HUES6 (cell line): ENCODE results near the gene STOML2.

Source experiments
- H3K27ac ChIP-seq: 2 replicates; pipeline ENCODE4 v1.7.0; 2013; ENCODE audit warnings: low read depth, mild to moderate bottlenecking, low read length, inconsistent platforms
- H3K27me3 ChIP-seq: 2 replicates; pipeline ENCODE4 v1.6.1; 2013; ENCODE audit warnings: low read length; ENCODE audit not compliant: control insufficient read depth, insufficient read depth
- H3K36me3 ChIP-seq: 2 replicates; pipeline ENCODE4 v1.6.1; 2013; ENCODE audit warnings: low read length; ENCODE audit not compliant: control insufficient read depth, insufficient read depth
- H3K4me1 ChIP-seq: 2 replicates; pipeline ENCODE4 v1.6.1; 2013; ENCODE audit warnings: low read length; ENCODE audit not compliant: control insufficient read depth, insufficient read depth
- H3K4me3 ChIP-seq: 2 replicates; pipeline ENCODE4 v1.5.1; 2013; ENCODE audit warnings: low read depth, low read length
- H3K9ac ChIP-seq: one replicate; pipeline ENCODE4 v1.6.1; 2013; ENCODE audit warnings: mild to moderate bottlenecking, low read length
- H3K9me3 ChIP-seq: 2 replicates; pipeline ENCODE4 v1.6.1; 2013; ENCODE audit warnings: low read depth, low read length; ENCODE audit not compliant: control insufficient read depth, insufficient read depth

Gene STOML2

DNA sequence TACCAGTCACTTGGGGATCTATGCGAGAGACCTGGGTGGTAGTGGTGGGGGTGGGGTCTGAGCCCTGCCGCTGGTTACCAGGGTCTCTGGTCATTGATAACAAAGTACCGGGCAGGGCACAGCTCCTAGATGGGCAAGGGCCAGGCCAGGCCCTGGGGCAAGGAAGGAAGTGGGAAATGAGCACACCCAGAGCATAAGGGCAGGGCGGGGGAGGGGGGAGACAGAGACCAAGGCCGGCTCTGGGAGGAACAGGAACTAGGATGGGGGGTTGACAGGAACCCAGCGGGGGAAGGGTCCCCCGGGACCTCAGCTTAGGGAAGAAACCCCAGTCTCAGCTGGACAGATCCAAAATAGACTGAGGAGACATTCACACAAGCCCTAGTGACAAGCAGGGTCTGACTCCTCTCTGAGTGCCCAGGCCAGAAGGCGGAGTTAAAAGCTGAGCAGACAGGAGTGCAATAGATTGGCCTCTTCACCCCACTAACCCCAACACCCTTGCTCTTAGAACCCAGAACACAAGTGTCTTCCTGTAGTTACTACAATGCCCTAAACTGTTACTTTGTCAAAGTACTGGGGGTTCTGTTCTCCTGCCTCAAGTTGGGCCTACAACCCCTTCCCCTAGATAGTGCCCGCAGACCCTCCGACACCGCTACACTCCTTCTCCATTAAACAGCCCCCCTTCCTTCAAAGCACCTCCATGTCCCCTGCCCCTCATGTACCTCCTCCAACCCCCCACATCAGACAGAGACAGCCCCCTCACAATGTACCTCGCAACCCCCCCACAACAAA lies 12.1 kb upstream of the STOML2 start:
- Histone ChIP-seq H3K27ac (peak overlapping the region; percentile 15; the same call in 1 of the 2 replicates), H3K36me3 (no peaks in the 10 kb centered on the region), H3K4me1 (peaks cover 36% of the 10 kb centered on the region), H3K27me3 (no peaks in the 10 kb centered on the region), H3K4me3 (peak overlapping the region; percentile 98), H3K9me3 (no peaks in the 10 kb centered on the region), H3K9ac (peak overlapping the region; percentile 69)

GRCh38 chr9:35114113-35114839 lies 11.3 kb upstream of the STOML2 start:
- Histone ChIP-seq H3K36me3 (no peaks in the 10 kb centered on the region), H3K27me3 (no peaks in the 10 kb centered on the region), H3K4me3 (peak overlapping the region; percentile 98), H3K4me1 (peaks cover 36% of the 10 kb centered on the region), H3K9ac (peak overlapping the region; percentile 69), H3K9me3 (no peaks in the 10 kb centered on the region), H3K27ac (peak overlapping the region; percentile 15; the same call in 1 of the 2 replicates)

DNA sequence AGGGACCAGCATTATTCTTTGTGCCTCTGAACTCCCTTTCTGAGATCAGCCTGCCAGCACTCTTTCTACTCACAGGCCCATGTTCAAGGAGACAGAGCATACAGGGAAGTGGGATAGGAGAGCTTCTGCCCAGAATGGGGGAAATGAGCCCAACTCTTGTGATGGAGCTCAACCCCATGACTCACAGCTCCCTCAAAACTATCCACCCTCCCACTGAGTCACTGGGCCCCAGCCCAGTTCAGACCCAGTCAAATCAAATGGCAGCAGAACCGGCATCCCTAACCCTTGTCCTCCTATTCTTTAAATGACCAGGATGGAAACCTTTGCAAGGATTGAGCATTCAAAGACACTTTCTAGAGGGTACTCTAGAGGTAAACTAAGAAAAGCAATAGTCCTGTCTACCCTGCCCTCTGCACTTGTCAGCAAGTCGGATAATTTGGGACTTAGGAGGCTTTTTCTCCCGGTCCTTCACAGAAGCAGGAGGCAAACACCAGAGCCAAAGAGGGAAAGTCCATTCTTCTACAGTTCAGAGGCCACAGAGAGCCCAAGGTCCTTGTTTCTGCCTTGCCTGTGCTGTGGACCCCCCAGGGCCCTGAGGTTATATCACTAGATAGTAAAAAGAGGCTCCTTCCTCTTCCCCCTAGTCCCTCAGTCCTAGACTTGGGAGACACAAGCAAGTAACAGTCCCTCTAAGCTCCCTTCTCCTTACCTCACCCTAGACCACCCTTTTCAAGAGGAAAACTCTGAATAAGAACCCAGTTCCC lies 9.5 kb upstream of the STOML2 start:
- Histone ChIP-seq H3K4me3 (peak overlapping the region; percentile 43; the same call in 1 of the 2 replicates), H3K27me3 (no peaks in the 10 kb centered on the region), H3K27ac (no peak overlapping the region), H3K36me3 (peaks cover 4% of the 10 kb centered on the region; the same call in 1 of the 2 replicates), H3K9ac (no peak overlapping the region), H3K9me3 (no peaks in the 10 kb centered on the region), H3K4me1 (peaks cover 35% of the 10 kb centered on the region)

GRCh38 chr9:35111001-35111933 lies 8.3 kb upstream of the STOML2 start:
- Histone ChIP-seq H3K27me3 (no peaks in the 10 kb centered on the region), H3K9ac (peak overlapping the region; percentile 69), H3K9me3 (no peaks in the 10 kb centered on the region), H3K4me1 (peaks cover 30% of the 10 kb centered on the region), H3K27ac (no peak overlapping the region), H3K4me3 (peak overlapping the region; percentile 74), H3K36me3 (peaks cover 11% of the 10 kb centered on the region; the same call in 1 of the 2 replicates)

DNA sequence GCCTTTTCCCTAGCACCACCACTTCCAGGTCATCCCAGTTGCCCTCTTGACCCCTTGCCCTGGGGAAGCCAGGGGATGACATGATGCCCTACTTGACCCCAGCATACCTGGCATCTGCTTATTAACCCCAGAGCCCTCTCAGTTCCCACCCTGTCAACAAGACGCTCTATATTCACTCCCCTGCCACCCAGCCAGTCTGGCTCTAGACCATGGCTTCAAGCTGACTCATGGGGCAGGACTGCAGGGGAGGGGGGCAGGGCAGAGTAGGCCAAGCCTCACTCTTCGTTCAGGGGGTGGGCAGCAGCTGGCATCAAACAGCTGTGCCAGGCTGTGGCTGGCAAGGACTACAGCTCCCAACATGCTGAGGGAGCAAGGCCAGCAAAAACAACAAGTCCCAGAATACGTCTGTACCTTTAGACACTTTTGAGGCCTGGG lies 7.4 kb upstream of the STOML2 start:
- H3K4me1 ChIP-seq, result peaks cover 30% of the 10 kb centered on the region
- peaks cover 20% of the 10 kb centered on the region; the same call in 1 of the 2 replicates for H3K36me3 ChIP-seq
- H3K27me3 ChIP-seq, result no peaks in the 10 kb centered on the region
- H3K9me3 ChIP-seq, result no peaks in the 10 kb centered on the region
- H3K4me3 ChIP-seq, result peak overlapping the region; percentile 74
- H3K27ac ChIP-seq, result no peak overlapping the region
- H3K9ac ChIP-seq, result no peak overlapping the region

- H3K4me3 ChIP-seq, result no peak overlapping the region
- no peak overlapping the region for H3K27ac ChIP-seq
- peaks cover 25% of the 10 kb centered on the region; the same call in 1 of the 2 replicates for H3K36me3 ChIP-seq
- H3K27me3 ChIP-seq, result no peaks in the 10 kb centered on the region
- peaks cover 24% of the 10 kb centered on the region for H3K4me1 ChIP-seq
- no peaks in the 10 kb centered on the region for H3K9me3 ChIP-seq
- H3K9ac ChIP-seq, result no peak overlapping the region
Measured at GRCh38 chr9:35108946-35109575, 6.1 kb upstream of the STOML2 start.

- H3K27ac ChIP-seq, result no peak overlapping the region
- H3K9ac ChIP-seq, result no peak overlapping the region
- H3K4me1 ChIP-seq, result peaks cover 24% of the 10 kb centered on the region
- no peak overlapping the region for H3K4me3 ChIP-seq
- H3K9me3 ChIP-seq, result no peaks in the 10 kb centered on the region
- H3K27me3 ChIP-seq, result no peaks in the 10 kb centered on the region
- H3K36me3 ChIP-seq, result peaks cover 25% of the 10 kb centered on the region; the same call in 1 of the 2 replicates
Measured at GRCh38 chr9:35108461-35108860, 5.5 kb upstream of the STOML2 start.

- Histone ChIP-seq H3K36me3 (peaks cover 25% of the 10 kb centered on the region; the same call in 1 of the 2 replicates), H3K9ac (no peak overlapping the region), H3K9me3 (no peaks in the 10 kb centered on the region), H3K4me3 (no peak overlapping the region), H3K27me3 (no peaks in the 10 kb centered on the region), H3K4me1 (peaks cover 21% of the 10 kb centered on the region), H3K27ac (no peak overlapping the region)
Measured at GRCh38 chr9:35107297-35108290, 4.7 kb upstream of the STOML2 start.

DNA sequence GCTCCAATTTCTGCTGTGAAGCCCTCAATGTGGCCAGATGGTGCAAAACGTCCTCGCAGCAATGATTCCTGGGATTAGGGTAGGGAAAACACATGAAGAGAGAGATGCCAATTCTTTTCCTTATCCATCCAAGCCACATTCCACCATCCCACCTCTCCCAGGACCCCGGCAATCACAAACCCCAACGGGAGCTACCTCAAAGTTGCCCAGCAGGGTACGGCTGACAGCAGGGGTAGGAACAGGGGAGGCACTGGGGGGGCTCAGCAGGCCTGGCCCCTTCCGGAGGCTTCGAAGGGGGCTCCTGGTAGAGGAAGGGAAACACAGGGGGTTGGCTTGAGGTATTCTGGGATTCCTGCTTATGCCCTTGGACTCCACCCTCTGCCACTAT lies 3.4 kb upstream of the STOML2 start:
- Histone ChIP-seq H3K9ac (no peak overlapping the region), H3K27me3 (no peaks in the 10 kb centered on the region), H3K4me3 (no peak overlapping the region), H3K36me3 (peaks cover 32% of the 10 kb centered on the region), H3K9me3 (no peaks in the 10 kb centered on the region), H3K27ac (no peak overlapping the region), H3K4me1 (peaks cover 18% of the 10 kb centered on the region)
